K562 (cell line): ENCODE data around the gene GORASP2. TPM values are rescaled to one million over a fixed set of nuclear protein-coding genes. Genes with fewer than 3 reads are reported as not detected.

Experiments used
- BRF1 ChIP-seq: IDR thresholded peaks from 3 replicates; pipeline ENCODE4 v1.6.1; 2011; ENCODE audit warnings: borderline replicate concordance, mild to moderate bottlenecking; ENCODE audit not compliant: insufficient read length; ENCODE audit errors: extremely low read depth
- CBFA2T2 ChIP-seq: fragments of 450-650 bp; conservative IDR thresholded peaks from 2 replicates; pipeline ENCODE4 v1.6.1; 2017; ENCODE audit warnings: mild to moderate bottlenecking
- CBX5 ChIP-seq: IDR thresholded peaks from 2 replicates; pipeline ENCODE4 v1.6.1; 2014; ENCODE audit warnings: low read depth, borderline replicate concordance
- E2F1 ChIP-seq: sonication (generic); formaldehyde crosslinking; IDR thresholded peaks from 2 replicates; pipeline ENCODE4 v1.8.1; 2023; ENCODE audit warnings: mild to moderate bottlenecking, missing genetic modification reagents, moderate library complexity
- GATA2 ChIP-seq: sonication (generic); formaldehyde crosslinking; IDR thresholded peaks from 2 replicates; pipeline ENCODE4 v1.4.0; 2020; ENCODE audit warnings: mild to moderate bottlenecking, missing genetic modification reagents
- GTF3C2 ChIP-seq: IDR thresholded peaks from 3 replicates; pipeline ENCODE4 v1.6.1; 2011; ENCODE audit warnings: borderline replicate concordance, mild to moderate bottlenecking, moderate library complexity; ENCODE audit not compliant: insufficient read length; ENCODE audit errors: extremely low read depth
- HDAC8 ChIP-seq: fragments of 450-650 bp; IDR thresholded peaks from 2 replicates; pipeline ENCODE4 v1.6.1; 2016; ENCODE audit warnings: mild to moderate bottlenecking, missing genetic modification characterization, moderate library complexity, missing compliant biosample characterization
- HLTF ChIP-seq: fragments of 450-650 bp; IDR thresholded peaks from 2 replicates; pipeline ENCODE4 v1.6.1; 2016
- HNRNPH1 ChIP-seq: fragments of 200-400 bp; formaldehyde crosslinking; optimal IDR thresholded peaks from 2 replicates; pipeline ENCODE3; 2017; ENCODE audit warnings: low read depth, mild to moderate bottlenecking, low read length, moderate library complexity
- PHB2 ChIP-seq: fragments of 450-650 bp; IDR thresholded peaks from 2 replicates; pipeline ENCODE4 v1.6.1; 2017; ENCODE audit warnings: low read depth
- PRMT5 ChIP-seq: sonication (generic); formaldehyde crosslinking; IDR thresholded peaks from 2 replicates; pipeline ENCODE4 v1.5.0; 2020; ENCODE audit warnings: missing genetic modification reagents
- SIRT6 ChIP-seq: IDR thresholded peaks from one replicate; pipeline ENCODE4 v1.6.1; 2012; ENCODE audit warnings: low read depth, mild to moderate bottlenecking, control low read depth, inconsistent platforms, low read length, moderate library complexity
- TEAD4 ChIP-seq, 2 experiments: sonication (generic) in 1 of 2; formaldehyde crosslinking in 1 of 2; IDR thresholded peaks; 2 replicates each; pipeline versions ENCODE4 v1.6.1 to v1.8.0; 2012 to 2022; ENCODE audit warnings: borderline replicate concordance in 1 of 2, inconsistent platforms in 1 of 2, low read length in 1 of 2, mild to moderate bottlenecking in 1 of 2, missing genetic modification reagents in 1 of 2
- TRIM24 ChIP-seq, 2 experiments: fragments of 450-650 bp; IDR thresholded peaks; 2 replicates each; pipeline ENCODE4 v1.6.1; 2016
- ZBTB17 ChIP-seq: fragments of 450-650 bp; formaldehyde crosslinking; IDR thresholded peaks from 2 replicates; pipeline ENCODE4 v1.4.0; 2020; ENCODE audit warnings: mild to moderate bottlenecking
- ZNF174 ChIP-seq: fragments of 250-450 bp; sonication (Bioruptor Pico); IDR thresholded peaks from 2 replicates; pipeline ENCODE4 v1.4.0; 2020; ENCODE audit warnings: mild to moderate bottlenecking
- ZNF449 ChIP-seq: fragments of 250-450 bp; sonication (Bioruptor Pico); IDR thresholded peaks from 2 replicates; pipeline ENCODE4 v1.8.0; 2022; ENCODE audit warnings: moderate library complexity, mild to moderate bottlenecking, inconsistent platforms
- ZNF561 ChIP-seq: fragments of 450-650 bp; formaldehyde crosslinking; conservative IDR thresholded peaks from 2 replicates; pipeline ENCODE4 v1.4.0; 2020; ENCODE audit warnings: mild to moderate bottlenecking, moderate library complexity
- ZNF707 ChIP-seq: fragments of 250-450 bp; sonication (Bioruptor Pico); conservative IDR thresholded peaks from 2 replicates; pipeline ENCODE4 v1.8.0; 2022; ENCODE audit warnings: inconsistent platforms, mild to moderate bottlenecking, moderate library complexity
- polyA plus RNA-seq, 8 experiments: library from polyadenylated mRNA; depleted of rRNA in 4 of 8; stranded (reverse) in 5 of 8; unstranded in 3 of 8; fragments of >200 nt; fragmentation: Nextera tagmentation in 2 of 8; fragmentation: Illumina TruSeq in 1 of 8; extraction: Ambion mirVana in 2 of 8; extraction: Trizol in 1 of 8; gene quantifications; 2 replicates each; pipeline versions ENCODE4 v1.2.1 to v1.2.3, GENCODE V29; 2011 to 2014; ENCODE audit warnings: inconsistent platforms in 1 of 8, missing spikeins in 1 of 8
- total RNA-seq, 7 experiments: library from RNA; depleted of rRNA in 6 of 7; stranded (reverse); fragments of >200 nt in 6 of 7; fragmentation: Illumina TruSeq in 2 of 7; extraction: Trizol in 2 of 7; gene quantifications; 2 replicates each; pipeline versions ENCODE4 v1.2.1 to v1.2.3, GENCODE V29; 2011 to 2021; ENCODE audit warnings: low replicate concordance in 1 of 7
- TF ChIP-seq, protein P1 (sequence below): sonication (generic); formaldehyde crosslinking; IDR thresholded peaks from 2 replicates; pipeline ENCODE4 v1.8.0; 2022; ENCODE audit warnings: missing genetic modification reagents, mild to moderate bottlenecking, moderate library complexity, borderline replicate concordance
- TF ChIP-seq, protein P2 (sequence below): fragments of 450-650 bp; IDR thresholded peaks from 2 replicates; pipeline ENCODE4 v1.6.1; 2016; ENCODE audit warnings: missing biosample characterization, missing genetic modification characterization

Gene GORASP2
- total and polyA plus RNA-seq, 9 of the 15 experiments (the other 6 are each of a cell fraction or from before 2014, with no cell fraction given), result 27.4 to 180 (median 59.6) TPM

DNA sequence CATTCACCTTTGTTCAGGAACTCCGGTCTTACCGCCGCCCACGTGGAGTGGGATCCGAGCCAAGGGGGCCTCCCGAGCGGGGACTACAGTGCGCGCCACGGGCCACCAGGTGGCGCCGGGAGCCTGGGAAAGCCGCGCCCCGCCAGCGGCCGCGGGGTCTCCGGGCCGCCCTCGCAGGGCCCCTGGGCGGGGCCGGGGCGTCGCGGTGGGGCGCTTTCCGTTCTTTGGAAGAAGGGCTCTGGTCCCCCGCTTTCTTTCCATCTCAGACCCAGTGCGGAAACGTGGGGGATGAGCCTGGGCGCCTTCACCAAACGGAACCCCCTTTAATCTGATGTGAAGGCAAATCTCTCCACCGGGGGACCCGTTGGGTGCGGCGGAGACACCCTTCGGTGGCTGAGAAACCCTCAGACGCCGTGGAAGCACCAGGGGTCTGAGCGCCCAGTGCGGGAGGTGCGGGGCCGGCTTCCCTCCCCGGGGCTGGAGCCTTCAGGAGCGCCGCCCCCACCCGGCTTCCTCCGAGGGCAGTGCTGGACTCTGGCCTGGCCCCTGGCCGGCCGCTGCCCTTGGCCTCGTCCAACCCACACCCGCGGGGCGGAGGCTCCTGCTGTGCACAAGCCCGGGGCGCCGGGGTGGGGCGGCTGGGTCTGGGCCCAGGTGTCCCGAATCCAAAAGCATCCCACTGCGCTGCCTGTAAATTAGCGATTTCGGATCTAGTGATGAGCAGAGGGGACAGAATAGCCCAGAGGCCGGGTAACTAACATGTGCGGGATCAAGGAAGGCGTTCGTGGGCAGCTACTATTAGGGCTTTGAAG, 44.6 kb downstream of the GORASP2 start (continued):
- no peak for TF ChIP-seq GTF3C2
- TF ChIP-seq PHB2, result no peak
- no peak for TF ChIP-seq PRMT5 (CRISPR knock-in tag)
- TF ChIP-seq ZNF174 (CRISPR knock-in tag), result no peak
- no peak for TF ChIP-seq ZNF449 (CRISPR knock-in tag)
- TF ChIP-seq, protein P1, sequence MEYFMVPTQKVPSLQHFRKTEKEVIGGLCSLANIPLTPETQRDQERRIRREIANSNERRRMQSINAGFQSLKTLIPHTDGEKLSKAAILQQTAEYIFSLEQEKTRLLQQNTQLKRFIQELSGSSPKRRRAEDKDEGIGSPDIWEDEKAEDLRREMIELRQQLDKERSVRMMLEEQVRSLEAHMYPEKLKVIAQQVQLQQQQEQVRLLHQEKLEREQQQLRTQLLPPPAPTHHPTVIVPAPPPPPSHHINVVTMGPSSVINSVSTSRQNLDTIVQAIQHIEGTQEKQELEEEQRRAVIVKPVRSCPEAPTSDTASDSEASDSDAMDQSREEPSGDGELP, result peak; percentile 82; the same call in 1 of the 2 replicates
- TF ChIP-seq, protein P2, sequence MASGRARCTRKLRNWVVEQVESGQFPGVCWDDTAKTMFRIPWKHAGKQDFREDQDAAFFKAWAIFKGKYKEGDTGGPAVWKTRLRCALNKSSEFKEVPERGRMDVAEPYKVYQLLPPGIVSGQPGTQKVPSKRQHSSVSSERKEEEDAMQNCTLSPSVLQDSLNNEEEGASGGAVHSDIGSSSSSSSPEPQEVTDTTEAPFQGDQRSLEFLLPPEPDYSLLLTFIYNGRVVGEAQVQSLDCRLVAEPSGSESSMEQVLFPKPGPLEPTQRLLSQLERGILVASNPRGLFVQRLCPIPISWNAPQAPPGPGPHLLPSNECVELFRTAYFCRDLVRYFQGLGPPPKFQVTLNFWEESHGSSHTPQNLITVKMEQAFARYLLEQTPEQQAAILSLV (tag), result no peak
- no peak for TF ChIP-seq CBFA2T2
- TF ChIP-seq SIRT6, result no peak
- TF ChIP-seq CBX5, result no peak
- TF ChIP-seq HDAC8 (tag), result 0 out of 2 replicates have a peak, but pooled peaks have one; percentile 28
- no peak for TF ChIP-seq HNRNPH1
- no peak for TF ChIP-seq TEAD4 (IDR thresholded peaks at IDR 0.05; ENCODE audit: low read length)
- no peak for TF ChIP-seq TEAD4 (CRISPR knock-in tag; IDR thresholded peaks at IDR 0.05; ENCODE audit: borderline replicate concordance)
- no peak for TF ChIP-seq GATA2
- TF ChIP-seq ZBTB17 (CRISPR knock-in tag), result no peak
- TF ChIP-seq HLTF, result no peak
- no peak for TF ChIP-seq TRIM24 (IDR thresholded peaks at IDR 0.05)
- TF ChIP-seq BRF1, result no peak
- TF ChIP-seq ZNF561 (CRISPR knock-in tag), result 0 out of 2 replicates have a peak, but pooled peaks have one; percentile 27
- TF ChIP-seq E2F1, result no peak
- no peak for TF ChIP-seq ZNF707
